SH-SY5Y (cell line): ENCODE data around the gene AXIN2.

Experiments used
- GATA2 ChIP-seq: IDR thresholded peaks from 2 replicates; pipeline ENCODE4 v1.6.1; 2011; ENCODE audit warnings: mild to moderate bottlenecking, low read depth, low read length
- GATA3 ChIP-seq: IDR thresholded peaks from 2 replicates; pipeline ENCODE4 v1.6.1; 2011; ENCODE audit warnings: low read depth, mild to moderate bottlenecking, low read length, moderate library complexity

DNA sequence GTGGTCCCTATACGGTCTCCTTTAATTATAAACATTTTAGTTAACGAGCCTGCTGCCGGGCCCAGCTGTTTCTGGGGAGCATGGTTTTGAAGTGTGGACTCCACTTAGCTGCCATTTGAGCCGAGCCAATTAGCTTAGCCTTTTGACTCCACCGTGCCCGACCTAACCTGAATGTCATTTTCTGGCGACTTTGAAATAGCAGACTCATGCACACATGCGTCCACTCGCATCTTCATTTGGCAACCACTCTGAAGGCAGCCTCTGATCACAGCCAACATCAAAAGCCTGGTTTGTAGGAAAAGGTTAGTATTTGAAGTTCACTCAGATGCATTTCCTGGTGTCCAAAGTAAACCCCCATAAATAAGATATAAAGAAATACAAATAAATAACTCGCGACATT lies 16.8 kb downstream of the AXIN2 start:
- TF ChIP-seq GATA2 (no peak), GATA3 (no peak)
